K562 (cell line): ENCODE results near the gene PNCK. TPM values are rescaled to one million over a fixed set of nuclear protein-coding genes. Genes with fewer than 3 reads are reported as not detected.

Experiments
- ATAC-seq: fragments of 200-7000 bp; cut with Tn5 transposase; 3 replicates; pipeline ENCODE4 v1.9.1; 2020; ENCODE audit warnings: moderate library complexity
- BruUV-seq: library from RNA; stranded (reverse); fragments of 400-500 nt; replicated peaks from 2 replicates; lab custom pipeline; 2021; lab: Mats Ljungman, UMichigan
- CTCF ChIA-PET: fragments of 300-600 bp; formaldehyde crosslinking; extraction: SDS; loops from one replicate; lab custom pipeline; 2021; ENCODE audit warnings: low intra/inter-chr PET ratio; lab: Yijun Ruan, JAX
- POLR2A ChIA-PET: fragments of 300-600, 350-650 bp; sonication (Branson Sonifier 250); formaldehyde crosslinking; extraction: SDS; loops from one replicate; lab custom pipeline; 2021; ENCODE audit warnings: antibody characterized with exemption, inconsistent platforms; lab: Yijun Ruan, JAX
- DNase-seq, 4 experiments: peaks; one replicate each; pipeline versions ENCODE4 v3.0.0 to v3.0.0-alpha.2; 2011 to 2018; ENCODE audit warnings: low spot score in 3 of 4, mixed read lengths in 3 of 4; ENCODE audit errors: extremely low read depth in 1 of 4
- FAIRE-seq: peaks from 2 replicates; lab custom pipeline; 2011; peaks lifted over from hg19 to GRCh38; lab: Jason Lieb, UNC
- H2AFZ ChIP-seq: 2 replicates; pipeline ENCODE4 v1.6.0; 2011; ENCODE audit warnings: low read depth, low read length, control low read depth, inconsistent platforms
- H3K27ac ChIP-seq: fragments of 200-600 bp; 3 replicates; pipeline ENCODE4 v1.8.0; 2011; ENCODE audit warnings: low read depth, mild to moderate bottlenecking, control low read depth, inconsistent platforms, low read length, moderate library complexity, mixed read lengths; ENCODE audit errors: extremely low read depth
- H3K27me3 ChIP-seq, 2 experiments: fragments of 300-600 bp in 1 of 2; 2 replicates in 1 of 2; 3 replicates in 1 of 2; pipeline versions ENCODE4 v1.6.0 to v1.8.0; 2011; ENCODE audit warnings: inconsistent platforms in 2 of 2, low read length in 2 of 2, mild to moderate bottlenecking in 1 of 2, mixed read lengths in 1 of 2, moderate library complexity in 1 of 2; ENCODE audit not compliant: control insufficient read depth in 2 of 2, insufficient read depth in 2 of 2
- H3K36me3 ChIP-seq: fragments of 300-600 bp; 3 replicates; pipeline ENCODE4 v1.8.0; 2011; ENCODE audit warnings: mild to moderate bottlenecking, low read length, inconsistent platforms; ENCODE audit not compliant: control insufficient read depth, insufficient read depth
- H3K4me1 ChIP-seq, 2 experiments: fragments of 200-600 bp in 1 of 2; replicated peaks in 1 of 2; 2 replicates in 1 of 2; 3 replicates in 1 of 2; pipeline versions ENCODE4 v1.5.1 to v1.8.0; 2011; ENCODE audit warnings: inconsistent platforms in 2 of 2, low read length in 2 of 2, mild to moderate bottlenecking in 1 of 2, mixed read lengths in 1 of 2, moderate library complexity in 1 of 2; ENCODE audit not compliant: control insufficient read depth in 2 of 2, insufficient read depth in 2 of 2
- H3K4me2 ChIP-seq: 2 replicates; pipeline ENCODE4 v1.6.1; 2011; ENCODE audit warnings: low read length, control low read depth, inconsistent platforms, mixed read lengths; ENCODE audit not compliant: insufficient read depth
- H3K4me3 ChIP-seq: fragments of 200-600 bp; sonication (generic), shearing (Covaris generic); 2 replicates; pipeline ENCODE4 v1.5.1; 2016; ENCODE audit warnings: control low read depth, inconsistent platforms
- H3K79me2 ChIP-seq: fragments of 200-600 bp; 3 replicates; pipeline ENCODE4 v1.8.0; 2011; ENCODE audit warnings: low read length, inconsistent platforms; ENCODE audit not compliant: control insufficient read depth, insufficient read depth
- H3K9ac ChIP-seq, 2 experiments: 2 replicates each; pipeline versions ENCODE4 v1.6.0 to v1.6.1; 2011; ENCODE audit warnings: low read depth in 2 of 2, low read length in 2 of 2, control low read depth in 1 of 2, inconsistent platforms in 1 of 2, mild to moderate bottlenecking in 1 of 2, mixed read lengths in 1 of 2; ENCODE audit not compliant: insufficient read depth in 1 of 2
- H3K9me1 ChIP-seq: one replicate; pipeline ENCODE4 v1.6.0; 2011; ENCODE audit warnings: inconsistent platforms, mild to moderate bottlenecking, low read length, moderate library complexity; ENCODE audit not compliant: control insufficient read depth, insufficient read depth
- H3K9me3 ChIP-seq: replicated peaks from 2 replicates; pipeline ENCODE4 v1.5.1; 2011; ENCODE audit warnings: low read depth, low read length, inconsistent platforms; ENCODE audit not compliant: control insufficient read depth, insufficient read depth
- H4K20me1 ChIP-seq: replicated peaks from 2 replicates; pipeline ENCODE4 v1.6.1; 2011; ENCODE audit warnings: low read length, inconsistent platforms, mixed read lengths; ENCODE audit not compliant: control insufficient read depth, insufficient read depth
- CEBPG ChIP-seq, 3 experiments: fragments of 200-800 bp in 1 of 3; sonication (Bioruptor generic) in 1 of 3; sonication (generic) in 1 of 3; formaldehyde crosslinking in 1 of 3; IDR thresholded peaks in 2 of 3; conservative IDR thresholded peaks in 1 of 3; 2 replicates each; pipeline versions ENCODE4 v1.6.1 to v1.8.0; 2016 to 2022; ENCODE audit warnings: missing compliant biosample characterization in 2 of 3, missing genetic modification characterization in 2 of 3, mild to moderate bottlenecking in 1 of 3, missing genetic modification reagents in 1 of 3
- GTF2F1 ChIP-seq: IDR thresholded peaks from 2 replicates; pipeline ENCODE4 v1.6.1; 2011; ENCODE audit warnings: low read depth, low read length, improper control_type of control experiment
- MGA ChIP-seq: fragments of 450-650 bp; IDR thresholded peaks from 2 replicates; pipeline ENCODE4 v1.6.1; 2016; ENCODE audit warnings: mild to moderate bottlenecking, moderate library complexity
- NR2C1 ChIP-seq, 2 experiments: fragments of 450-650 bp; IDR thresholded peaks; 2 replicates each; pipeline ENCODE4 v1.6.1; 2017; ENCODE audit warnings: mild to moderate bottlenecking in 2 of 2, antibody characterized with exemption in 1 of 2, inconsistent platforms in 1 of 2, missing compliant biosample characterization in 1 of 2, missing genetic modification characterization in 1 of 2
- NR3C1 ChIP-seq: sonication (generic); formaldehyde crosslinking; IDR thresholded peaks from 2 replicates; pipeline ENCODE4 v1.8.1; 2022; ENCODE audit warnings: missing genetic modification reagents
- SETDB1 ChIP-seq: IDR thresholded peaks from one replicate; pipeline ENCODE4 v1.6.1; 2012; ENCODE audit warnings: low read length, control low read depth, inconsistent platforms
- TCF7L2 ChIP-seq: fragments of 150-350 bp; IDR thresholded peaks from 2 replicates; pipeline ENCODE4 v1.6.1; 2016; ENCODE audit warnings: low read depth, mild to moderate bottlenecking, low read length, moderate library complexity
- ZNF408 ChIP-seq: fragments of 250-450 bp; sonication (Bioruptor Pico); IDR thresholded peaks from 2 replicates; pipeline ENCODE4 v1.4.0; 2020; ENCODE audit warnings: low read depth, mild to moderate bottlenecking, moderate library complexity
- WGBS: fragments of 100-300 bp; shearing (Covaris generic); methylation state at CpG from one replicate; pipeline ENCODE4 v1.1.6; 2016; ENCODE audit warnings: low coverage, mixed read lengths; ENCODE audit not compliant: insufficient coverage; ENCODE audit errors: missing lambda C conversion rate; 5-methylcytosine and 5-hydroxymethylcytosine counted together
- in situ Hi-C: fragments of 300-500 bp; cut with MboI; formaldehyde crosslinking; loops from 4 replicates; pipeline ENCODE4 v1.15.0; 2018; ENCODE audit warnings: inconsistent platforms, mixed read lengths
- intact Hi-C: fragments of 100-400 bp; cut with micrococcal nuclease; formaldehyde crosslinking; loops from 2 replicates; pipeline ENCODE4 v1.14.2; 2022
- polyA plus RNA-seq, 8 experiments: library from polyadenylated mRNA; depleted of rRNA in 4 of 8; stranded (reverse) in 5 of 8; unstranded in 3 of 8; fragments of >200 nt; fragmentation: Nextera tagmentation in 2 of 8; fragmentation: Illumina TruSeq in 1 of 8; extraction: Ambion mirVana in 2 of 8; extraction: Trizol in 1 of 8; gene quantifications; 2 replicates each; pipeline versions ENCODE4 v1.2.1 to v1.2.3, GENCODE V29; 2011 to 2014; ENCODE audit warnings: inconsistent platforms in 1 of 8, missing spikeins in 1 of 8
- total RNA-seq, 7 experiments: library from RNA; depleted of rRNA in 6 of 7; stranded (reverse); fragments of >200 nt in 6 of 7; fragmentation: Illumina TruSeq in 2 of 7; extraction: Trizol in 2 of 7; gene quantifications; 2 replicates each; pipeline versions ENCODE4 v1.2.1 to v1.2.3, GENCODE V29; 2011 to 2021; ENCODE audit warnings: low replicate concordance in 1 of 7
- TF ChIP-seq, protein P1 (sequence below): sonication (generic); formaldehyde crosslinking; IDR thresholded peaks from 2 replicates; pipeline ENCODE4 v1.8.1; 2023; ENCODE audit warnings: mild to moderate bottlenecking, missing genetic modification reagents, moderate library complexity

PNCK gene
- total and polyA plus RNA-seq, 9 of the 15 experiments (the other 6 are each of a cell fraction or from before 2014, with no cell fraction given) = 0.13 to 7.5 (median 1.2) TPM; not detected in 1

DNA sequence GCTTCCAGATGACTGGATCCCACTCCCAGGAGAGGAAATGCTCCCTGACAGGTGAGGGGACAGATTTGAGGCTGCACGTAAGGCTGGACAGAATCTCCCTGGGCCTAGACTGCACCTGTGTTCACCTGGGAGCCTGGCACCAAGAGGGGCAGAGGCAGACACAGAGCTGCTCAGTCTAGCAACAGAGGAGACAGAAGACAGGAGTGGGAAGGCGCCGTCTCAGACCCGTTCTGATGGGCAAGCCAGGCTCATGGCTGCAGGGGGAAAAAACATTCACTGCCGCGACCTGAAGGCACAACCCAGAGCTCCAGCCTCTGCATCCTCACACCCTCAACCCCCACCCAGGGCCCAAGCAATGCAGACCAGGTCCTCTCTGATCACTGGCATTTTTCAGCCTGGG lies 33.8 kb upstream of the PNCK start:
- no peak for FAIRE-seq
- Histone ChIP-seq H3K4me1 (peaks cover 3 to 13% of the 10 kb centered on the region in 2 experiments; a peak in 4 of 5 replicates), H3K27me3 (no peaks in the 10 kb centered on the region), H3K4me2 (no peak overlapping the region), H3K4me3 (no peak overlapping the region), H3K9me1 (peaks cover 3% of the 10 kb centered on the region), H3K9me3 (no peaks in the 10 kb centered on the region), H3K27ac (no peak overlapping the region), H3K36me3 (peaks cover 79% of the 10 kb centered on the region; the same call in 1 of the 3 replicates), H3K9ac (no peak overlapping the region), H2AFZ (no peak overlapping the region), H3K79me2 (peaks cover 9% of the 10 kb centered on the region; the same call in 1 of the 3 replicates), H4K20me1 (no peaks in the 10 kb centered on the region; the same call in 1 of the 2 replicates)
- in situ Hi-C loops = no loop called here
- no TSS peak for BruUV-seq
- CTCF ChIA-PET = interaction anchor here (2.0 to 3.0 kb wide), 2 partner anchors 127 to 168 kb away, joined by 5 to 14 read pairs; no protein-coding TSS in a partner anchor
- POLR2A ChIA-PET = no interaction called here
- intact Hi-C loops = no loop called here
- 94% methylated on average over 5 of the region's 6 CpGs for WGBS
- ATAC-seq = no peak
- DNase-seq = no peak
- no peak for TF ChIP-seq CEBPG (CRISPR knock-in tag; IDR thresholded peaks at IDR 0.05)
- TF ChIP-seq CEBPG (tag; conservative IDR thresholded peaks at IDR 0.05 in 1 of 2, IDR thresholded peaks at IDR 0.05 in 1 of 2) = no peak
- TF ChIP-seq GTF2F1 = no peak
- TF ChIP-seq, protein P1, sequence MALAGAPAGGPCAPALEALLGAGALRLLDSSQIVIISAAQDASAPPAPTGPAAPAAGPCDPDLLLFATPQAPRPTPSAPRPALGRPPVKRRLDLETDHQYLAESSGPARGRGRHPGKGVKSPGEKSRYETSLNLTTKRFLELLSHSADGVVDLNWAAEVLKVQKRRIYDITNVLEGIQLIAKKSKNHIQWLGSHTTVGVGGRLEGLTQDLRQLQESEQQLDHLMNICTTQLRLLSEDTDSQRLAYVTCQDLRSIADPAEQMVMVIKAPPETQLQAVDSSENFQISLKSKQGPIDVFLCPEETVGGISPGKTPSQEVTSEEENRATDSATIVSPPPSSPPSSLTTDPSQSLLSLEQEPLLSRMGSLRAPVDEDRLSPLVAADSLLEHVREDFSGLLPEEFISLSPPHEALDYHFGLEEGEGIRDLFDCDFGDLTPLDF (CRISPR knock-in tag) = no peak
- no peak for TF ChIP-seq MGA
- TF ChIP-seq NR2C1 (IDR thresholded peaks at IDR 0.05) = no peak
- no peak for TF ChIP-seq NR2C1 (tag; IDR thresholded peaks at IDR 0.05)
- no peak for TF ChIP-seq SETDB1
- no peak for TF ChIP-seq NR3C1 (CRISPR knock-in tag)
- TF ChIP-seq ZNF408 (CRISPR knock-in tag) = no peak
- no peak for TF ChIP-seq TCF7L2
